IgD-negative memory B cell (primary cell): ENCODE measurements around the gene CEP55. TPM values are rescaled to one million over a fixed set of nuclear protein-coding genes. Genes with fewer than 3 reads are reported as not detected.

ENCODE experiments used
- polyA plus RNA-seq: library from polyadenylated mRNA; unstranded; fragments of 300-500 nt; fragmentation: Illumina TruSeq; gene quantifications from one replicate; pipeline ENCODE4 v1.2.3, GENCODE V29; 2021

The CEP55 gene
- polyA plus RNA-seq, 1 donor from 2014 or later = 0.53 TPM

Other genes with a start within 250 kb of the CEP55 start
- not detected for gene MYOF, start 14.3 kb upstream of the CEP55 start, polyA plus RNA-seq
- gene FFAR4, start 70.1 kb downstream of the CEP55 start, polyA plus RNA-seq = not detected
- gene RBP4, start 104.6 kb downstream of the CEP55 start, polyA plus RNA-seq = not detected
- gene PDE6C, start 115.9 kb downstream of the CEP55 start, polyA plus RNA-seq = not detected
- gene FRA10AC1, start 206.0 kb downstream of the CEP55 start, polyA plus RNA-seq = 5.9 TPM